WI38 (cell line): Measurements from ENCODE around the gene TNFAIP8L1.

Experiments used
- H3K4me3 ChIP-seq: 2 replicates; pipeline ENCODE4 v1.5.1; 2011; ENCODE audit warnings: low read depth, mild to moderate bottlenecking, control low read depth, low read length
- TF ChIP-seq, protein P1 (sequence below): IDR thresholded peaks from 2 replicates; pipeline ENCODE4 v1.5.1; 2012; ENCODE audit warnings: low read depth, mild to moderate bottlenecking, control low read depth, low read length

TNFAIP8L1 gene

DNA sequence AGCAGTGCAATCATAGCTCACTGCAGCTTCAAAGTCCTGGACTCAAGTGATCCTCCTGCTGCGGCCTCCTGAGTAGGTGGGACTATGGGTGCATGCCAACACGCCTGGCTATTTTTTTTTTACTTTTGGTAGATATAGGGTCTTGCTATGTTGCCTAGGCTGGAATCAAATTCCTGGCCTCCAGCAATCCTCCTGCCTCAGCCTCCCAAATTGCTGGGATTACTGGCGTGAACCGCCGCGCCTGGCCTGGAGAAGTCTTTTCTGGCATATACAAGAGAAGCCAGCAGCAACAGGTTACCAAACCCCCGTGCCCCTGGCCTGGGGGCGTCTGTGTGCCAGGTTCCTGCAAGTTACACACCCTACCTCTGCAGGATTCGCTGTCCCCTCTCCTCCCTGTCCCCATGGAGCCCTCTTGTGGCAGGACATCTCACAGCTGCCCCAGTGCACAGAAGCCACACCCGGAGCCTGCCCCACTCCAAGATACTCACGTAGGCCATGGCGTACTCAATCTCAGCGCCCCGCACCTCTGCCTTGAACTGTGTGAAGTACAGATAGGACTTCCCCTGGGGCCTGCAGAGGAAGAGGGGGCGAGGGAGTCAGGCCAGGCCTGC lies 21.0 kb downstream of the TNFAIP8L1 start:
- no peak overlapping the region for H3K4me3 ChIP-seq
- TF ChIP-seq, protein P1, sequence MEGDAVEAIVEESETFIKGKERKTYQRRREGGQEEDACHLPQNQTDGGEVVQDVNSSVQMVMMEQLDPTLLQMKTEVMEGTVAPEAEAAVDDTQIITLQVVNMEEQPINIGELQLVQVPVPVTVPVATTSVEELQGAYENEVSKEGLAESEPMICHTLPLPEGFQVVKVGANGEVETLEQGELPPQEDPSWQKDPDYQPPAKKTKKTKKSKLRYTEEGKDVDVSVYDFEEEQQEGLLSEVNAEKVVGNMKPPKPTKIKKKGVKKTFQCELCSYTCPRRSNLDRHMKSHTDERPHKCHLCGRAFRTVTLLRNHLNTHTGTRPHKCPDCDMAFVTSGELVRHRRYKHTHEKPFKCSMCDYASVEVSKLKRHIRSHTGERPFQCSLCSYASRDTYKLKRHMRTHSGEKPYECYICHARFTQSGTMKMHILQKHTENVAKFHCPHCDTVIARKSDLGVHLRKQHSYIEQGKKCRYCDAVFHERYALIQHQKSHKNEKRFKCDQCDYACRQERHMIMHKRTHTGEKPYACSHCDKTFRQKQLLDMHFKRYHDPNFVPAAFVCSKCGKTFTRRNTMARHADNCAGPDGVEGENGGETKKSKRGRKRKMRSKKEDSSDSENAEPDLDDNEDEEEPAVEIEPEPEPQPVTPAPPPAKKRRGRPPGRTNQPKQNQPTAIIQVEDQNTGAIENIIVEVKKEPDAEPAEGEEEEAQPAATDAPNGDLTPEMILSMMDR: no peak

DNA sequence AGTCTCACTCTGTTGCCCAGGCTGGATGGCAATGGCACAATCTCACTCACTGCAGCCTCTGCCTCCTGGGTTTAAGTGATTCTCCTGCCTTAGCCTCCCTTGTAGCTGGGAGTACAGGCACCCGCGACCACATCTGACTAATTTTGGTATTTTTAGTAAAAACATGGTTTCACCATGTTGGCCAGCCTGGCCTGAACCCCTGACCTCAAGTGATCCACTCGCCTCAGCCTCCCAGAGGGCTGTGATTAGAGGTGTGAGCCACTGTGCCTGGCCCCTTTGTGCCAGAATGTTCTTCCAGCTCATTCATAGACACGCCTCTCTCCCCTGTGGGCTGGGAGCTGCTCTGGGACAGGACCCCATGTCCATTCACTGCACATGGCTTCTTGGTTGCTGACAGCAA lies 21.7 kb downstream of the TNFAIP8L1 start:
- H3K4me3 ChIP-seq: no peak overlapping the region
- TF ChIP-seq, protein P1: no peak

DNA sequence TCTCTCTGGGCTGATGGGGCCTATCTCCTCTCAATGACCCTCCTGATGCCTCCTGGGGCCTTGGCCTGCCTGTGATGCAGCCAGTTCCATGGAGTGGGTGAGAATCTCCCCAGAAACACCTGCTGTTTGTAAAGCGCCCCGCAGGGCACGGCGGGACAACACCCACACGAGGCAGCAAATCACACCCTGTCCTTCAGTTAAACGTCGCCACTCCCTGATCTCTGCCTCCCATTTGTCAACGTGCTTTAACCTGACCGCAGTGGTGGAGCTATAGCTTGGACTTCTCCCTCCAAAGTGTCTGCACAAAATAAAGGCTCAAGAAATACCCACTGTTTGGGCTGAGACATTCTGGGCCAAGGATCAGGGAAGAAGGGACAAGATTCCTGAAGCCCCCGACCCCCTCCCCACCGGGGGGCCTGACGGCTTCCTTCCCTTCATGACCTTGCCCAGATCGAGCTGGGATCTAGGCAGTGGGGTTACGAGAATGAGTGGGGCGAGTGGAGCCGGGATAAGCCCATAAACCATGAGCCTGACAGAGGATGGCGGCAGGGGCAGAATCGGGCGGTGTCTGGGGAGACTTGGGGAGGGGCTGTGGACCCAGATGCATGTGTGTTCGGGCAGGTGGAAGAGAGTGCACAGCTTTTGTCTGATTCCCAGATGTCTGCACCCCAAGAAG lies 22.8 kb downstream of the TNFAIP8L1 start:
- TF ChIP-seq, protein P1: no peak

DNA sequence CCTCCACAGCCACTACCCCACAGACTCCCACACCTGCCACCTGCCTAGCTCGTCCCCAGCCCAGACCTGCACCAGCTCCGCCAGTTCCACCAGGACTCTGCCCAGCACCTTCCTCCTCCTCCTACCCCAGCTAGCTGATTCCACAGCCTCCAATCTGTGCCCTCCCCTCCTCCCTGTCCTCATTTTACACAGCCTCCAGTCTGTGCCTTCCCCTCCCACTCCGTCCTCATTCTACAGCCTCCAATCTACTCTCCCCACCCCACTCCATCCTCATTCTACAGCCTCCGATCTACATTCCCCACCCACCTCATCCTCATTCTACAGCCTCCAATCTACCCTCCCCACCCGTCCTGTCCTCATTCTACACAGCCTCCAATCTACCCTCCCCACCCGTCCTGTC lies 23.5 kb downstream of the TNFAIP8L1 start:
- no peak overlapping the region for H3K4me3 ChIP-seq
- TF ChIP-seq, protein P1: no peak

More for the DNA sequence above, 22.8 kb downstream of the TNFAIP8L1 start:
- H3K4me3 ChIP-seq: no peak overlapping the region

DNA sequence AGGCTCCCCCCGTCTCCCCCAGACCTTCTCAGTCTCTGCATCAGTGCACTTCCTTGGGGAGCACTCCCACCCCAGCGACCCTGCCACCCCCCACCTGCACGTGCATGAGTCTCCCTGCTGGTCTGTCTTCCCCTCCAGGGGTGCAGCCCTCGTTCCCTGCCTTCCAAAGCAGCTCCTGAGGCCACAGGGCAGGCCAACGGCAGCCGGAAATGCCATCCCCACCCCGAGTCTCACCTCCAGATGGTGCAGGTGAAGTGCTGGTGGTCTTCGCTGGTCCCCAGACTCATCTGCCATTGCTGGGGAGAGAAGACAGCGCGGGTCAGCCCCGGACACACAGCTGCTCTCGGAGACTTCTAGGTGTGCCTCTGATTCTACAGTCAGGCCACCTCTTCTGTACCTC lies 25.3 kb downstream of the TNFAIP8L1 start:
- TF ChIP-seq, protein P1: no peak

DNA sequence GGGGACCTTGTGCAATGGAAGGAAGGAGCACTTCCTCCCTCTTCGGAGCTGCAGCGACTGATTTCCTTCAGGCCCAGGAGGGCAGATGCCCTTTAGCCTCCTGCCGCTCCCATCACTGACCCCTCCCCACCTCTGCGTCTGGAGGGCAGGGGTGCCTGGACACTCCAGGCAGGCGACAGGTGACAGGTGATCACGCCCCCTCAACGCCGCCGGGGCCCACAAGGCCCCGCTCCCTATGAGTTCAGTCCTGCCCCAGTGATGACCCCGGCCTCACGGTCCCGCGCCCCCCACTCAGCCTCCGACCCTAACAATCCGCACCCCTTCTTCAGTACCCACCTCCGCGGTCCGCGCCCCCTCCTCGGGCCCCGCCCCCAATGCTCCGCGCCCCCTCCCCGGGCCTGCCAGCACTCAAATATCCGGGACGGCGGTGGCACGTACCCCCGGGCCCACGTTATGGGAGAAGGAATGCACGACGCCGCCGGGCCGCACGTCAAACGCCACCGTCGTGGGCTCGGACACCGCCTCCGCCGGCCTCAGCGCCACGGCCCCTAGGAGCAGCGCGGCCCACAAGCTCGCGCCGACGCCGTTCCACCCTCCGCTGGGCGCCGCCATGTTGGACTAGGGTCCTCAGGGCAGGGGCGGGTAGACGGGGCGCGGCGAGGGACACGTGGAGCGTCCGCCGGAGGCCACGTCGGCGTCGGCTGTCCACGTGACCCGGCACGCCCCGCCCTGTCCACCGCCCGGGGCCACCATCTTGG lies 30.6 kb downstream of the TNFAIP8L1 start, which contains the start of gene MYDGF:
MYDGF (minus strand) TSS at position 620 of the 758 bp plus-strand sequence; CDS start at position 612, 8 bp downstream.
- TF ChIP-seq, protein P1: no peak
- H3K4me3 ChIP-seq: peak within 1 kb of the TSS; percentile 94

More for the DNA sequence above, 25.3 kb downstream of the TNFAIP8L1 start:
- no peak overlapping the region for H3K4me3 ChIP-seq
